ENCODE measurements around the gene ACKR3. TPM values are rescaled to one million over a fixed set of nuclear protein-coding genes. Genes with fewer than 3 reads are reported as not detected.

ACKR3 gene
- total and polyA plus RNA-seq, 10 of the 15 experiments (the other 5 are each of a cell fraction or from before 2014, with no cell fraction given): 3.0 to 154 (median 6.4) TPM

- TF ChIP-seq FOXM1 (IDR thresholded peaks at IDR 0.05; ENCODE audit: low read depth, low read length) (peak; percentile 56; the same call in 1 of the 2 replicates), TCF3 (IDR thresholded peaks at IDR 0.05; ENCODE audit: borderline replicate concordance, insufficient read depth, low read depth, low read length) (no peak), PAX8 (IDR thresholded peaks at IDR 0.05) (no peak), BCL3 (IDR thresholded peaks at IDR 0.05; ENCODE audit: borderline replicate concordance, insufficient read depth, low read depth, low read length, poor library complexity, severe bottlenecking) (peak; percentile 64), SRF (IDR thresholded peaks at IDR 0.05; ENCODE audit: low read depth in 2 of 2, low read length in 2 of 2) (no peak), MTA2 (IDR thresholded peaks at IDR 0.05; ENCODE audit: low read depth) (peak; percentile 17; the same call in 1 of the 2 replicates), TAF1 (IDR thresholded peaks at IDR 0.05; ENCODE audit: borderline replicate concordance, low read depth, low read length) (peak; percentile 80), EED (IDR thresholded peaks at IDR 0.05; ENCODE audit: low read depth) (peak; percentile 65), EGR1 (IDR thresholded peaks at IDR 0.05; ENCODE audit: borderline replicate concordance in 1 of 2, low read depth in 2 of 2, low read length in 2 of 2) (no peak), NR2C2 (IDR thresholded peaks at IDR 0.05; ENCODE audit: borderline replicate concordance, control insufficient read depth, insufficient read length, low read depth) (no peak), NFYA (IDR thresholded peaks at IDR 0.05; ENCODE audit: borderline replicate concordance, low read depth, low read length) (no peak), POLR2A (IDR thresholded peaks at IDR 0.05; ENCODE audit: low read depth, low read length) (peak; percentile 64), SMAD5 (IDR thresholded peaks at IDR 0.05; ENCODE audit: low read depth) (no peak; the same call in 1 of the 2 replicates), MYC (IDR thresholded peaks at IDR 0.05; ENCODE audit: insufficient read depth, insufficient read length, insufficient replicate concordance, low read length, severe bottlenecking) (no peak), WRNIP1 (IDR thresholded peaks at IDR 0.05; ENCODE audit: borderline replicate concordance, low read depth, low read length) (no peak), POLR2AphosphoS2 (IDR thresholded peaks at IDR 0.05; ENCODE audit: low read depth, low read length) (no peak), SUPT20H (IDR thresholded peaks at IDR 0.05; ENCODE audit: borderline replicate concordance, control insufficient read depth, low read depth, low read length) (no peak), ZNF217 (IDR thresholded peaks at IDR 0.05) (no peak), SMAD1 (IDR thresholded peaks at IDR 0.05; ENCODE audit: low read depth, partially characterized antibody) (peak; percentile 25), BMI1 (IDR thresholded peaks at IDR 0.05; ENCODE audit: borderline replicate concordance) (0 out of 2 replicates have a peak, but pooled peaks have one; percentile 3), EZH2 (IDR thresholded peaks at IDR 0.05; ENCODE audit: borderline replicate concordance, control insufficient read depth, low read depth, low read length) (no peak), YBX1 (IDR thresholded peaks at IDR 0.05) (no peak), DPF2 (IDR thresholded peaks at IDR 0.05) (peak; percentile 59), SP1 (IDR thresholded peaks at IDR 0.05; ENCODE audit: low read depth, low read length) (no peak), SUZ12 (IDR thresholded peaks at IDR 0.05; ENCODE audit: unreplicated experiment) (no peak), ZBTB4 (CRISPR knock-in tag; IDR thresholded peaks at IDR 0.05) (no peak)
Measured at GRCh38 chr2:236545248-236545658, 24.4 kb upstream of the ACKR3 start (continued).
